ENCODE measurements around the gene SLC49A3. TPM values are rescaled to one million over a fixed set of nuclear protein-coding genes. Genes with fewer than 3 reads are reported as not detected.

The SLC49A3 gene
- total RNA-seq, 1 experiment from 2014 or later: not detected

DNA sequence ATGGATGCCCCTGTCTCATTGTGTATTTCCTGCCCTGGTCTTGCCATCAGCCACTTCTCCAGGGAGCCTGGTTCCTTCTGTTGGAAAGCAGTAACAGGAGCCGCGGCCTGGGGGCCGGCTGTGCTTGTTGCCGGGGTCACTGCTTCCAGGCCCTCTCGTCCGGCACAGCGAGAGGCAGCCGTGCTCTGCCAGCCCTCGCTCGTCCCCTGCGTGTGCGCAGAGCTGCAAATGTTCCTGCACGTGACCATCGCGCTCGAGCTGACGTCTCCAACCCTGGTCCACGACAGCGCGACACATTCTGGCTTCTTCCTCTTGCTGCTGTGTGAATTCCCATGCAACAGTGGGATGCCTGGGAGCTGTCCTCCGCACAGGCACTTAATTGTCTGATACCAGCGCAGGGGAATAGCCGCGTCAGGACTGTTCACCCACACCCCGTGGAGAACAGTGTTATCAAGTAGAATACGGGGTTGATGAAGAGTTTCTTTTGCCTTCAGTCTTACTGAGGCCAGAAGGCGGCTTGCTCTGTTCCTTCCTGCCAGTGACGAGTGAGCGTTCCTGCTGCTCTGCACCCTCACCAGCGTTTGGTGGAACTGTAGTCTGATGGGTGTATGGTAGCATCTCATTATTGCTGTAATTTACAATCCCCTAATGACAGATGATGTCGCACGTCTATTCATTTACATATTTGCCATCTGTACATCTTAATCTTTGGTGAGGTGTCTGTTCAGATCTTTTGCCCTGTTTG, 51.2 kb downstream of the SLC49A3 start:
- POLR2A ChIA-PET (ENCODE audit: unreplicated experiment): no interaction called here
- intact Hi-C loops (cut with micrococcal nuclease): no loop called here

DNA sequence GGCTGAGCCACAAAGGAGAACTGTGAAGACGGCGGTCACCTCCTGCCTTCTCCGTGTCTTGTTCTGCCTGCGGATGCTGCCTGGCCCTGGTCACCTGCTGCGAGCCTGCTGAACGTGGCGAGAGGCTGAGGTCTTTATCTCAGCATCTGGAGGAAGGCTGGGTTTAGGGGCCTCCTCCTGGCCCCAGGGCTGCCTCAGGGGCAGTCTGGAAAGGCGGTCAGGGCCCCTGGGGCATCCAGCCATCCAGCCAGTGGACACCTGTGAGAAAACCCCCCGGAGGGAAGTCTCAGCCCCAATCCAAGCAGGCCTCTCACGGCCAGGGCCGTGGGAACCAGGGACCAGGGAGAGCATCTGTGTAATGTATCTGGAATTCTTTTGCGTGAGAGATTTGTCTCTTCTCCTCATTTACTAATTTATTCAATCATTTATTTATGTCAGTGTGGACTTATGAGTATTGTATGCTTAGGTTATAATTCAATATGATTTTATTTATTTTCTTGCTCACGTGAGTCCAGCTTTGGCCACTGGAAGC, 52.3 kb downstream of the SLC49A3 start:
- Histone ChIP-seq H3K79me2 (ENCODE audit: low read length) (no peaks in the 10 kb centered on the region), H3K4me1 (ENCODE audit: insufficient read depth, low read length) (no peaks in the 10 kb centered on the region), H3K36me3 (ENCODE audit: low read depth, low read length) (no peaks in the 10 kb centered on the region), H3K4me2 (ENCODE audit: low read length) (no peak overlapping the region), H4K20me1 (ENCODE audit: low read length) (no peaks in the 10 kb centered on the region), H3F3A (ENCODE audit: low read length, unreplicated experiment) (no peaks in the 10 kb centered on the region), H3K9me2 (replicated peaks; ENCODE audit: low read length) (no peaks in the 10 kb centered on the region), H3K27ac (ENCODE audit: low read length) (no peak overlapping the region), H3K27me3 (ENCODE audit: low read length) (peaks cover 8% of the 10 kb centered on the region; the same call in 1 of the 2 replicates), H2AFZ (ENCODE audit: low read length) (no peak overlapping the region), H3K9ac (ENCODE audit: low read length) (no peak overlapping the region), H3K9me3 (ENCODE audit: low read length) (no peaks in the 10 kb centered on the region), H3K4me3 (ENCODE audit: low read length) (no peak overlapping the region)
- DNase-seq (no peak), ATAC-seq (no peak)
- intact Hi-C loops (cut with micrococcal nuclease): no loop called here
- ChIA-PET POLR2A (ENCODE audit: unreplicated experiment) (no interaction called here), CTCF (no interaction called here)
- BruUV-seq (replicated peaks): no TSS peak
- no peak for TF ChIP-seq EZH2 (IDR thresholded peaks at IDR 0.05; ENCODE audit: low read length, unreplicated experiment)
- TF ChIP-seq, protein P1, sequence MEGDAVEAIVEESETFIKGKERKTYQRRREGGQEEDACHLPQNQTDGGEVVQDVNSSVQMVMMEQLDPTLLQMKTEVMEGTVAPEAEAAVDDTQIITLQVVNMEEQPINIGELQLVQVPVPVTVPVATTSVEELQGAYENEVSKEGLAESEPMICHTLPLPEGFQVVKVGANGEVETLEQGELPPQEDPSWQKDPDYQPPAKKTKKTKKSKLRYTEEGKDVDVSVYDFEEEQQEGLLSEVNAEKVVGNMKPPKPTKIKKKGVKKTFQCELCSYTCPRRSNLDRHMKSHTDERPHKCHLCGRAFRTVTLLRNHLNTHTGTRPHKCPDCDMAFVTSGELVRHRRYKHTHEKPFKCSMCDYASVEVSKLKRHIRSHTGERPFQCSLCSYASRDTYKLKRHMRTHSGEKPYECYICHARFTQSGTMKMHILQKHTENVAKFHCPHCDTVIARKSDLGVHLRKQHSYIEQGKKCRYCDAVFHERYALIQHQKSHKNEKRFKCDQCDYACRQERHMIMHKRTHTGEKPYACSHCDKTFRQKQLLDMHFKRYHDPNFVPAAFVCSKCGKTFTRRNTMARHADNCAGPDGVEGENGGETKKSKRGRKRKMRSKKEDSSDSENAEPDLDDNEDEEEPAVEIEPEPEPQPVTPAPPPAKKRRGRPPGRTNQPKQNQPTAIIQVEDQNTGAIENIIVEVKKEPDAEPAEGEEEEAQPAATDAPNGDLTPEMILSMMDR (conservative IDR thresholded peaks at IDR 0.05; ENCODE audit: low read depth, low read length): no peak
- TF ChIP-seq EZH2phosphoT487 (IDR thresholded peaks at IDR 0.05; ENCODE audit: borderline replicate concordance, low read length): no peak

More for the DNA sequence above, 51.2 kb downstream of the SLC49A3 start:
- Histone ChIP-seq H3K36me3 (ENCODE audit: low read depth, low read length) (no peaks in the 10 kb centered on the region), H3K27ac (ENCODE audit: low read length) (no peak overlapping the region), H3K4me2 (ENCODE audit: low read length) (no peak overlapping the region), H3K27me3 (ENCODE audit: low read length) (peaks cover 8% of the 10 kb centered on the region; the same call in 1 of the 2 replicates), H3K9ac (ENCODE audit: low read length) (no peak overlapping the region), H3K9me3 (ENCODE audit: low read length) (no peaks in the 10 kb centered on the region), H4K20me1 (ENCODE audit: low read length) (no peaks in the 10 kb centered on the region), H3K4me1 (ENCODE audit: insufficient read depth, low read length) (no peaks in the 10 kb centered on the region), H3K9me2 (replicated peaks; ENCODE audit: low read length) (no peaks in the 10 kb centered on the region), H3F3A (ENCODE audit: low read length, unreplicated experiment) (no peaks in the 10 kb centered on the region), H3K4me3 (ENCODE audit: low read length) (no peak overlapping the region), H2AFZ (ENCODE audit: low read length) (no peak overlapping the region), H3K79me2 (ENCODE audit: low read length) (no peaks in the 10 kb centered on the region)
- DNase-seq: no peak
- no peak for TF ChIP-seq EZH2 (IDR thresholded peaks at IDR 0.05; ENCODE audit: low read length, unreplicated experiment)
- TF ChIP-seq, protein P1 (conservative IDR thresholded peaks at IDR 0.05; ENCODE audit: low read depth, low read length): no peak
- TF ChIP-seq EZH2phosphoT487 (IDR thresholded peaks at IDR 0.05; ENCODE audit: borderline replicate concordance, low read length): no peak
- CTCF ChIA-PET: no interaction called here
- no TSS peak for BruUV-seq (replicated peaks)
- no peak for ATAC-seq
